Thoracic aorta (tissue), 2 donors: Measurements from ENCODE around the gene GPR158. TPM values are rescaled to one million over a fixed set of nuclear protein-coding genes. Genes with fewer than 3 reads are reported as not detected.

Experiments
- ATAC-seq: fragments of 150-250 bp; one replicate; pipeline ENCODE4 v1.8.0; 2017; ENCODE audit warnings: low read depth; ENCODE audit not compliant: insufficient number of reproducible peaks, low FRiP score
- DNase-seq: peaks from one replicate; pipeline ENCODE4 v3.0.0-alpha.2; 2020; ENCODE audit warnings: low spot score
- H3K27ac ChIP-seq, 2 donors: fragments of 200-600 bp; sonication (generic); 1 replicate in 1 of 2; 2 replicates in 1 of 2; pipeline ENCODE4 v1.5.1; 2016; ENCODE audit warnings: mild to moderate bottlenecking in 2 of 2, moderate library complexity in 2 of 2
- H3K27me3 ChIP-seq: fragments of 200-600 bp; sonication (generic); replicated peaks from 2 replicates; pipeline ENCODE4 v1.6.0; 2016; ENCODE audit warnings: mild to moderate bottlenecking; ENCODE audit not compliant: insufficient read depth
- H3K36me3 ChIP-seq: fragments of 200-600 bp; sonication (generic); one replicate; pipeline ENCODE4 v1.5.1; 2016
- H3K4me1 ChIP-seq, 2 donors: fragments of 200-600 bp; sonication (generic); 1 replicate in 1 of 2; 2 replicates in 1 of 2; pipeline versions ENCODE4 v1.5.1 to v1.6.0; 2016; ENCODE audit warnings: low read depth in 2 of 2, mild to moderate bottlenecking in 1 of 2; ENCODE audit not compliant: control insufficient read depth in 1 of 2
- H3K4me3 ChIP-seq: fragments of 200-600 bp; sonication (generic); 2 replicates; pipeline ENCODE4 v1.5.1; 2016; ENCODE audit warnings: mild to moderate bottlenecking
- H3K9me3 ChIP-seq: fragments of 200-600 bp; sonication (generic); 2 replicates; pipeline ENCODE4 v1.5.1; 2016
- total RNA-seq, 2 donors: library from RNA; depleted of rRNA; stranded (reverse); fragments of >200 nt; gene quantifications; one replicate each; pipeline versions ENCODE4 v1.1.0 to v1.2.3, GENCODE V29; 2016
- TF ChIP-seq, protein P1 (sequence below): fragments of 200-600 bp; sonication (generic); IDR thresholded peaks from one replicate; pipeline ENCODE4 v1.5.1; 2019; ENCODE audit warnings: antibody characterized with exemption

Gene GPR158
- total RNA-seq, 2 donors from 2014 or later = not detected

- Histone ChIP-seq H3K27me3 (no peaks in the 10 kb centered on the region), H3K4me1 (no peaks in the 10 kb centered on the region), H3K4me3 (no peak overlapping the region), H3K36me3 (no peaks in the 10 kb centered on the region), H3K27ac (no peak overlapping the region), H3K9me3 (no peaks in the 10 kb centered on the region)
- DNase-seq = no peak
- ATAC-seq = no peak
- TF ChIP-seq, protein P1, sequence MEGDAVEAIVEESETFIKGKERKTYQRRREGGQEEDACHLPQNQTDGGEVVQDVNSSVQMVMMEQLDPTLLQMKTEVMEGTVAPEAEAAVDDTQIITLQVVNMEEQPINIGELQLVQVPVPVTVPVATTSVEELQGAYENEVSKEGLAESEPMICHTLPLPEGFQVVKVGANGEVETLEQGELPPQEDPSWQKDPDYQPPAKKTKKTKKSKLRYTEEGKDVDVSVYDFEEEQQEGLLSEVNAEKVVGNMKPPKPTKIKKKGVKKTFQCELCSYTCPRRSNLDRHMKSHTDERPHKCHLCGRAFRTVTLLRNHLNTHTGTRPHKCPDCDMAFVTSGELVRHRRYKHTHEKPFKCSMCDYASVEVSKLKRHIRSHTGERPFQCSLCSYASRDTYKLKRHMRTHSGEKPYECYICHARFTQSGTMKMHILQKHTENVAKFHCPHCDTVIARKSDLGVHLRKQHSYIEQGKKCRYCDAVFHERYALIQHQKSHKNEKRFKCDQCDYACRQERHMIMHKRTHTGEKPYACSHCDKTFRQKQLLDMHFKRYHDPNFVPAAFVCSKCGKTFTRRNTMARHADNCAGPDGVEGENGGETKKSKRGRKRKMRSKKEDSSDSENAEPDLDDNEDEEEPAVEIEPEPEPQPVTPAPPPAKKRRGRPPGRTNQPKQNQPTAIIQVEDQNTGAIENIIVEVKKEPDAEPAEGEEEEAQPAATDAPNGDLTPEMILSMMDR = no peak
Observed at GRCh38 chr10:25639646-25640045, 464.8 kb downstream of the GPR158 start.

GRCh38 chr10:25641595-25641994, 466.8 kb downstream of the GPR158 start:
- Histone ChIP-seq H3K4me3 (no peak overlapping the region), H3K9me3 (no peaks in the 10 kb centered on the region), H3K36me3 (no peaks in the 10 kb centered on the region), H3K27ac (no peak overlapping the region), H3K4me1 (no peaks in the 10 kb centered on the region), H3K27me3 (no peaks in the 10 kb centered on the region)
- ATAC-seq (no peak), DNase-seq (no peak)
- TF ChIP-seq, protein P1 = no peak

DNA sequence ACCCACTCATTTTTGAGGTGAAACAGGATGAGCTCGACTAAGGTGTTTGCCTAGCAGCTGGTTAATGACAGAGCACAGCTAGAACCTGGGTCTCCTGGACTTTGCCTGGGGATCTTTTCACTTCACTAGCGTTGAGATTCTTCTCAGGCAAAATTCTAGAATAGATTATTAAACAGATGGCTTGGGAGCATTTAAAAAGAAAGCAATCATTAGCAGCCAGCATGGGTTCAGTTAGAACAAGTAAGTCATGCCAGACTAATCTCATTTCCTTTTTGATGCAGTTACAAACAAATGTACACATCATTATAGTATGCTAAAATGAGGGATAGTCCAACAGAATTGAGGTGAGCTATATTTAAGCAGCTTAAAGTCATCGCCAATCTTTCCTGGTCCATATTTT, 467.9 kb downstream of the GPR158 start:
- Histone ChIP-seq H3K27me3 (no peaks in the 10 kb centered on the region), H3K27ac (no peak overlapping the region), H3K9me3 (no peaks in the 10 kb centered on the region), H3K4me1 (no peaks in the 10 kb centered on the region), H3K4me3 (no peak overlapping the region), H3K36me3 (no peaks in the 10 kb centered on the region)
- ATAC-seq (no peak), DNase-seq (no peak)
- TF ChIP-seq, protein P1 = no peak

DNA sequence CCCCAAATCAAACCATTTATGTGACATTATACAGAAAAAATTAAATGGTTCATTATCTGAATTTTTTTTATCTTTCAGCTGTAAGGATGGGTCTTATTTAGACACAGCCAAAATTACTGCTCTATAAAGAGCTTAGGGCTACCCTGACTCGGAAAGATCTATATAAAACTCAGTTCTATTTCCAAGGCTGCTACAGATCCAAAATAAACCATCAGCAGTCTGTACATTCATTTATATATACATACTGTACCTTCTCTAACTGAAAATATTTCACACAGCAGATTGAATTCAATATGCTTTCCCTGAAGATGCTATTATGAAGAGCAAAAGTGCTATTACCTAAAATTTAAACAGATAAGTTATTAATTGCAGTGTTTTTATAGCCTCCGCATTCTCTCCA, 471.6 kb downstream of the GPR158 start:
- Histone ChIP-seq H3K36me3 (no peaks in the 10 kb centered on the region), H3K9me3 (no peaks in the 10 kb centered on the region), H3K4me3 (no peak overlapping the region), H3K27ac (no peak overlapping the region), H3K4me1 (no peaks in the 10 kb centered on the region), H3K27me3 (no peaks in the 10 kb centered on the region)
- DNase-seq (no peak), ATAC-seq (no peak)
- TF ChIP-seq, protein P1 = no peak

- TF ChIP-seq, protein P1 = no peak
- no peaks in the 10 kb centered on the region for H3K27me3 ChIP-seq
- DNase-seq (no peak), ATAC-seq (no peak)
- H3K4me3 ChIP-seq = no peak overlapping the region
- H3K27ac ChIP-seq = no peak overlapping the region
- H3K36me3 ChIP-seq = no peaks in the 10 kb centered on the region
- H3K4me1 ChIP-seq = no peaks in the 10 kb centered on the region
- no peaks in the 10 kb centered on the region for H3K9me3 ChIP-seq
Observed at GRCh38 chr10:25651534-25651933, 476.7 kb downstream of the GPR158 start.

Other genes starting within 250 kb of the GPR158 start
- 1 to 10 TPM; 6.2 to 7.3 TPM for gene PRTFDC1, start 222.4 kb upstream of the GPR158 start, total RNA-seq
- gene ENKUR, start 158.8 kb upstream of the GPR158 start, total RNA-seq = 1 to 10 TPM in 1 of 2 donors, not detected in 1; 1.1 TPM
- gene THNSL1, start 158.4 kb upstream of the GPR158 start, total RNA-seq = 1 to 10 TPM in 1 of 2 donors, under 1 TPM in 1; 0.54 to 1.3 TPM